Right renal pelvis (tissue), 4 donors: Measurements from ENCODE around the gene IKZF3. TPM values are rescaled to one million over a fixed set of nuclear protein-coding genes. Genes with fewer than 3 reads are reported as not detected.
"Not testable (repeated sequence)": the region's sequence is repeated elsewhere in the genome, so short reads cannot be mapped to it uniquely, and the experiment has no call there.

Experiments used
- DNase-seq, 4 donors: peaks; one replicate each; pipeline ENCODE4 v3.0.0-alpha.2; 2013; ENCODE audit warnings: low read depth in 4 of 4, low spot score in 3 of 4, missing footprints in 1 of 4
- polyA plus RNA-seq, 4 donors: library from polyadenylated mRNA; unstranded; fragments of 120-200 nt; gene quantifications; one replicate each; pipeline ENCODE4 v1.2.1, GENCODE V29; 2013; ENCODE audit not compliant: insufficient read length in 4 of 4

The IKZF3 gene
- polyA plus RNA-seq, 4 donors, result 0.17 to 0.30 (median 0.22) TPM

DNA sequence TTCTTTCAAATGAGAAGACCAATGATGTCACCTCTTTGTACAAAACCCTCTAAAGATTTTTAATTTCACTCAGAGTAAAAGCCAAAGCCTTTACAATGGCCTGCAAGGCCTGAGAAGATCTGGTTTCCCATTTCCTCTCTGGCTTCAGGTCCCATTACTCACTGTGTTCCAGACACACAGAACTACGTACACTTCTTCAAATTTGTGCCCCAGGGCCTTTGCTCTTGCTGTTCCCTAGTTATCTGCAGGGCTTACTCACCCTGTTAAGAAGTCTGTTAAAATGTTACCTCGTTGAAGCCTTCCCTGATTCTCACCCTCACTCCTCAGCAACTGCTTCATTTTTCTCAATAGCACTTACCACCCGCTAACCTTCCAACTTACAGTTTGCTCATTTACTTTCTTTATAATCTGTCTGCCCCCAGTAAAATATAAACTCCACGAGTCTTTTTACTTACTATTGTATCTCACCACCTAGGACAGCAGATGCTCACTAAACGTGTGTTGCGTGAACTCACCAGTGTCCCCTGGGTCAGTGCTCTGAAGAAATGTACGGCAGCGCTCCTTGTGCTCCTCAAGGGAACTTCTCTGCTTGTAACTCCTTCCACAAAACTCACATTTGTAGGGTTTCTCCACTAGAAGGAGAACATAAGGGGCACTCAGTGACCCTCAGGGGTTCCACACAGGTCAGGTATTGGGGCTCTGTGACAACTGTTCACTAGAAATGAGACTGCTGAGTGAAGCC lies 76.2 kb downstream of the IKZF3 start:
- DNase-seq, result no peak

DNA sequence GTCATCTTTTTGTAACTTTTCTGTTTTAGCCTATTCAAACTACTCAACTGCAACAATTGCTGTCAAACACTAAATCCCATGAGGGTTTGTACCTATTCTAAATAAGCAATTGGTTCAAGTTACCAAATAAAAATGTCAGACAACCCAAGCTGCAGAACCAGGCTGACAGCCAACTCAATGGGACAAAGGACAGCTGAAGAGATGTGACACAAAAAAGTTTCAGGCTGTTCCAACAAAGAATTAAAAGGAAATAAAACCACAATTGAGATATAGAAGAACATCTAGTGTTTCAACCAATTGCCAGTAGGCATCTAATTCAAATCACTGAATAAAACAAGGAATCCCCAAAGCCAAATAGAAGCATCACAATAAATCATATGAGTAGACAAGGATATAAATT lies 77.1 kb downstream of the IKZF3 start:
- DNase-seq, result no peak

DNA sequence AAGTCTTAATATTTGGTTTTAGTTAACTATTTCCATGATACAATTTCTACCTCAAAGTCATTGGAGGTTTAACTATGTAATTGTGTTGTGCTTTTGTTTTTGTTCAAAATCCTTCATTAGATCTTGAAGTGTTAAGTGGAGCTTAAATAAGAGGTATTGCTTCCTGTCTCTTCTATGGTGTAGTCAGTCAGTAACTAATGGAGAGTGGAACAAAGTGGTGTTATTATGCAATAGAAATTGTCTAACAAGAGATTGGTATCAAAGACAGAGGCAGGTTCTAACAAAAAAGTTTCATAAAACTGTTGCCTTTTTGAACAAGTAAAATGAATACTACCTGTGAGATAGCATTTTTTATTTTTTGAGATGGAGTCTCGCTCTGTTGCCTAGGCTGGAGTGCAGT lies 81.1 kb downstream of the IKZF3 start:
- no peak for DNase-seq

DNA sequence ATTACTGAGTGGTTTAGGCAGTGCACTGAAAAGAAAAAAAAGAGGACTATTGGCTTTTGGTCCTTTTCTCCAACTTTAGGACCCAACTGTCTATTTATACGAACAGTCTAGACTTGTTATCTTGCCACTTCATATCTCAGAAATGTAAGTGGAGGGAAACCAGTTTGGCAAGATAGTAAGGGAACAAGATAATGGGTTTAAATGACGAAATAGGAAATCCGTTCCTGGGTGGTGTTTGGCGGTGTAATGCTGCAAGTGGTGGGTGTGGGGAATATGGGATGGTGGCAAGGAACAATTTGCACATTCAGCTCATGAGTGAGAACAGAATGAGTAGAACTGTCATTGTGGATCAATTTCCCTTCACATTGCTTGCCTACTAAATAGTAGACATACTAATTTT lies 81.6 kb downstream of the IKZF3 start:
- no peak for DNase-seq

DNA sequence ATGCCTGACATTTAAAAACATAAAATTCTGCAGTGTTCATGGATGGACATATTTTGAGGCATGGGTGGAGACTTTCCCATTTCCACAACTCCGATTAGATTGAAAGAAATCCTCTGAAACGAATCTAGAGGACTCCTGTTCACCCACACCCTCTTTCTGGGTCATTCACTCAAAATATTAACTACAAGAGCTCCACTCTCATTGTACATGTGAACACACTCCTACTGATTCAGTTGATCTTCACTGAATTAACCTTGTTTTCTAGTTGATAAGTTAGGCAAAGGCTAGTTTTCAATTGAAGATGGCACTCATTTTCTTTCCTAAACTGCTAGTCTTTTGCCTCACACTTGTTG lies 82.3 kb downstream of the IKZF3 start:
- DNase-seq, result no peak

DNA sequence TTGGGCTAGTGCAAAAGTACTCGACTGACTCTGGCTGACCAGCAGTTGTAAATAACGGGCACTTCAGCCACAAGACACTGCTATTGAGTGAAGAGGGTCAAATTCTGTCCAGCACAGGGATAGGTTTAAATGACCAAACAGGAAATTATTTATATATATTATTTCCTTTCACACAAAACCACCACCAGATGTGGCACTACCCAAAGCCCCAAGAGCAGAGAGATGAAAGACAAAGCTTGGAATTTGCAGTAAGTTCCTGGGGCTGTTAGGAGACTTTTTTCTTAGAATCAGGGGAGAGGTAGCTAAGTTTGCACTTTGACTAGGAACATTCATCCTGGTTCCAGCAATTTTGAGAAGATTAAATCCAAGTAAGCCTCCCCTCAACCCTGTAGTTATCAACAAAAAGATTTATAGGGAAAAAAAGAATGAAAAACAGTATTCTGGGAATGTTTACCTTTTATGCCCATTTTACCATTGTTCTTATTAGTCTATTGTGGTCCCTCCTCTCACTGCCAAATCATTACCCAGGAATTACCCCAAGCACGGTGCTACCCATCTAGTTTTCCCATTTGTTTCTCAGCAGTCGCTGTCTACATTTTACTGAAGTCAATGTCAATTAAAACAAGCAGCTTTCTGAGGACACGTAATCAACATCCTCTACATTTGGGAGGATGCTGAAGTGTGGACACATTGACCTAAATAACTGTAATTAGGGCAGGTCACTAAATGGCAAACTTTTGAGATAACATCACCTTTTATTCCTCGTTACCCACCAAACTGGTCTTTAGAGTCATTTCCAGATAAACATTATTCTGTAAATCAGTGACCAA lies 82.9 kb downstream of the IKZF3 start:
- no peak for DNase-seq

DNA sequence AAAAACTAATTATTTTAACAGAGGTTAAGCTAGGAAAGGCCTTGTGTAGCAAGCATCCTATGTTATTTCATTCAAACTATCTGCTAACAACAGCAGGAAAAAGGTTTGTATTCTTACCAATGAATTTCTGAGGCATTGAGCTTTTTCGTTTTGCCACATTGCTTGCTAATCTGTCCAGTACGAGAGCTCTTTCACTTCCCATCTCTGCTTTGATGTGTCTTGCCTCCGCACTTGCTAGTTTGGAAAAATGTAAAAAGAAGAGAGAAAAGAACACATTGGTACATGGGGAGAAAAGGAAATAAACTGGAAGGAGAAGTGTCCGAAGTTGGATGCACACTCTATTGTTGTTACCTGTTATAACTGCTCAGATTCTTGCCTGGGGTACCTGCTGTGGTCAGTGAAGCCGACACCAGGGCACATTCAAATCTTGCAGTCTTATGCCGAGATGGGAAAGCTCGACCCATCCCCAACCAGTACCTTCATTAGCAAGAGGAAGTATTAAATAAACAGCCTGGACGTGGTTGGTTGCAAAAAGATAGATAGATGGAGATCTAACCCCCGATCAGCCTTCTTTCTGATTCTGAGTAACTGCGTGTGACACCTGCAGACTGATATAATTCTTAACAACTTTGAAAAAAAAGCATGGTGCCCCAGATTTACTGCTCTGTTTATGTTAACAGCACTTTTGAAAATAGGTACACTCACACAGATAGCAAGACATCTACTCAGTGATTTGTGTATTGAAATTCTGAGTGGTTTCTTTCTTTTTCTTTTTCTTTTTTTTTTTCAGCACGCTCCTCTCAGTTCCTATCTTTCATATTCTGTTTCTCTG lies 86.4 kb downstream of the IKZF3 start:
- DNase-seq, result no peak

DNA sequence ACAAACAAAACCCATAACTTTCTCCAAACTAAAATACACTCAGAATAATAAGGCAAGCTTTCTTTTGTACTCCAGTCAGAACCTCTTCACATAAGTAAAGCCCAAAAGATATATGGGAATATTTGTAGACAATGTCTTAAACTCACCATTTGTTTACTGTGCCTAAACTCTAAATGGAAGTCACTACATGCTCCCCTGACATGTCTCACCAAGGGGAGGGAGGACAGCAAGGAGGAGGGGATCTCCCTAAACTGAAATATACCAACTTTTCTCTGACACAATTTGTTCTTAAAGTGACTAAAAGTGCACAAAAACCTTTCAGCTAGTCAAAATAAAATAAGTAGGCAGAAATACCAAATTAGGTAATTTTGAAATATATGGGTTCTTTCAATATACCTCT lies 87.9 kb downstream of the IKZF3 start:
- DNase-seq, result no peak

DNA sequence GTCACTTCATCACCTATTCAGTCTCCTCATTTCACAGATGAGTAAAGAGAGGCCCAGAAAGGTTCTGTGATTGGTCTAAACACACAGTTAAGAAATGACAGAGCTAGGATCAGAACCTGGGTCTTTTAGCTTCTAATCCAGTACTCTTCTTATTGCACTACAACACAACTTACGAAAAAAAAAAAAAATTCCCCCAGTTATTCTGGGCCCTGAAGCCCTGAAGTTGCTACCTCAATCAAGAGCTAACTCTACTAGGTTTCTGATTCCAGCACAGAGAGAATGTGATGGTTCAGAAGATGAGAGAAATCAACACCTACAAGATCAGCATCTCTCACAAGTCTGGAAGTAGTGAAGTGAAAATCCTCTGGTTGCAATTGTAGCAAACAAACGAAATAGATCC lies 89.1 kb downstream of the IKZF3 start:
- DNase-seq, result no peak

DNA sequence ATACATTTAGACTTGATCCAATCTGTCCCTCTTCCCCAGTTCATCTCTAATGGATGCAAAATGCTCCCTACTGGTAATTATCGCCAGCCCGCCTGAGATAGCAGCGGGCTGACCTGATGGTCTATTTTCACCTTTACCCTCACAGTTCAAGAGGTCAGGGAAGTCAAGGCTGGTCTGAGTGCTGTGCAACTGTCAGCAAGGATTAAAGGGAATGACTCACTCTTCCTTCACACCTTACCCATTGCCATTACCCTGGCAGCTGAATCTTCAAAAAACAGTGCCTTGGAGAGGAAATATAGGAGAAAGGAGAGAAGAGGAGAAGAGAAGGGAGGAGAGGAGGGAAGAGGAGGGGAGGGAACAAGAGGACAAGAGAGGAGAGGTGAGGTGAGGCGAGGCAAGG lies 90.1 kb downstream of the IKZF3 start:
- no peak for DNase-seq

DNA sequence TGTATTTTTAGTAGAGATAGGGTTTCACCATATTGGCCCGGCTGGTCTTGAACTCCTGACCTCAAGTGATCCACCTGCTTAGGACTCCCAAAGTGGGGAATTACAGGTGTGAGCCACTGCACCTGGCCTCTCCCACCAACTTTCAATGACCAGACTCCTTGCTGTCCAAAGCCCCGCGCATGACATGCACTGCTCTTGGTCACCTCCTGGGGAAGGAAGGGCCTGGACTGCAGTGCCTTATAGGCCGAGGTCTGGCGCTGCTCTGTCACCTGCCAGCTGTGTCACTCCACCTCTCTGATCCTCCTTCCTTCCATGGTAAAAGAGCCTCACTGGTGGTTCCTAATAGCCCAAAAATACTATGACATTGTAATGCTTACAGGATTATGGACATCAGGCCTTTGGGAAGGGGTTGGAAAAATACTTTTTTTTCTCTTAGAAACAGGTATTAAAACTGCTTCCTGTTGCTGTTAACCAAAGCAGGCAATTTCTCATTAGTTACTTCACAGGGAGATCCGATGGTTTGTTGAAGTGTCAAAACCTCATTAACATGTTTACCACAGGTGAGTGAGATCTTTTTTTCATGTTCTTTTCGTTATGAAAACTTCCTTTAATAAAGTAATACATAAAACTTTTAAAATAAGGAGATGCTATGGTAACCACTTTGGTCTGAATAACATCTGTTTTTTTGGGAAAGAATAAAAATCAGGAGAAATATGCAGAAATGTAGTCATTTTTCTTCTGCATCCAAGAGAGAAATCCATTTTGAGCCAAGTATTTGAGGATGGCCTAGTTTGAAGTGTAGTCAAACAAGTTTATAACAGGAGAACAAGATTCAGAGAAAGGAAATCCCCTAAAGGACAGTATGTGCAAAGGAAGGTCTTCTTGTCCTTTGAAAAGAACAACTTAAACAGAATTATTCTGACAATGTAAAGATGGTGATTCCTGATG lies 90.9 kb downstream of the IKZF3 start:
- DNase-seq, result no peak

DNA sequence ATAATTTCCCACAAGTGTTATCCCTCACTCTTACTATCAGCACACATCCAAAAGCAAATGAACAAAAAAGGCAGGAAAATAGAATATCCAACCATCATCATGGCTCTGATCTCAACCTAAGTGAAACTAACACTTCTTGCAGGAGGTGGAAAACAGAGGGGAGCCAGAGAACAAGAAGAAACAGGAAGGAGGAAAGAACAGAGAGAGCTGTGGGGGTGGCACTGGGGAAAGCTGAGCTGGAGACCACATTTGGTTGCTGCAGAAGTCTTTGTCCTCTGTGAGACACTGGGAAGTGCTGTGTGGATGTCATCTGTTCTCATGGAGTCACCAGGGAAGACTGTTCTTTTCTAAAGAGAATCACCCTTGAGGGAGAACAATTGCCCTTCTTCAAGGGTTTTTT lies 91.7 kb downstream of the IKZF3 start:
- no peak for DNase-seq

DNA sequence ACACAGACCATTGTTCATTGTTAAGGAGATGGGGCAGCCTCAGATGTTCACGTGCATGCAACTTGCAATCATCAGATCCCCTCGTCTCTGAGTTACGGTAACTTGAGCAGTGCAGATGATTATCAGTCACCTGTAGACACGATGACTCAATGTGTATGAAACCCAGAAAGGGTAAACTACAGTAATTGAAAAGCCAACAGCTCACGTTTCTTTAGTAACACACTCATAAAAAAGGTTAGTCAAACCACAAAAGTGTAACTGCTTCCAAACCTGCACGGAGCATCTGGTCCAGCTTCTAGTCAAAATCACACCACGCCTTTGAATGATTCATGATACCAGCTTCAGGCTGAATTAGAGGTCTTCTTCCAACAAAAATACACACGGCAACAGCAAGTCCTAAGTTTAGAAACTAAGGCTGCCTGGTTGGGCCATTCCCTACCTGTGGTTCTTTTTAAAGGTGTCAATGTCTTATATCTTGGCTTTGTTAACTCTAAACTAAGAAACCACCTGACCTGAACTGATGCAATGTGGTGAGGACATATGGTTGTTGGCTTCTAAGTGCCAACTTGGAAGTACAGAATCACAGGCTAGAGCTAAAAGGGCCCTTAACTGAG lies 94.0 kb downstream of the IKZF3 start:
- DNase-seq, result no peak

DNA sequence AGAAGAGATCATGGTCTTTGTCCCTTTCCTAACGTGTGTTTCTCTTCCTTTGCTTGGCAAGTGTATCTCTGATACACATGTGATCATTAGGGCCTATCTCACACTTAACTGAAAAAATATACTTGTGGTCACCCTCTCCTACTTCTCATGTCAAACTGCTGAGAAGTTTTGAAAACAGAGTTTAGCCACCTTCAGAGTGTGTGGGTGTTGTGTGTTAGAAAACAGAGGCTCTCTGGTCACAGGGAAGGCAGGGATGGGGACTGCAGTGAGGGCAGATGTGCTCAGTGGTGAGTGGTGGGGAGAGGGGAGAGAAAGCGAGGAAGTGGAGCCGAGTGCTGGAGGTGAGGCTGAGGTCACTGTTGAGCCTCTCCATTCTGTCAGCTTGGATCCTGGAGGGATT lies 97.0 kb downstream of the IKZF3 start:
- no peak for DNase-seq

DNA sequence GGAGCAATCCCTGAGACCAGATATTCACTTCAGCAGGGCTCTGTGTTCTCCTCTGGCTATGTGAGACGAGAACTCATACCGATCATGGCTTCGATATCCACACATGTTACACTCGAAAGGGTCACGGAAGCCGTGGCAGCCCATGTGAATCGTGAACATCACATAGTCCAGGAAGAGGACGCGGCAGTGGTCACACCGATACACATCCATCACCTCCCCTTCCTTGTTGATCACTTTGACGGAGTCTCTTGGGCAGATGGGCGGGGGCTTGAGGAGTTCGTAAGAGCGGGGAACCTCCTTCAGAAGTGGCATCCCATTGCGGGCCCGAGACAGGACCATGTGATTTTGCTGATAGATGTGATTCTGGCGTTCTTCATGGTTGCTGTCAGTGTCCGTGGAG lies 98.3 kb downstream of the IKZF3 start:
- no peak for DNase-seq

DNA sequence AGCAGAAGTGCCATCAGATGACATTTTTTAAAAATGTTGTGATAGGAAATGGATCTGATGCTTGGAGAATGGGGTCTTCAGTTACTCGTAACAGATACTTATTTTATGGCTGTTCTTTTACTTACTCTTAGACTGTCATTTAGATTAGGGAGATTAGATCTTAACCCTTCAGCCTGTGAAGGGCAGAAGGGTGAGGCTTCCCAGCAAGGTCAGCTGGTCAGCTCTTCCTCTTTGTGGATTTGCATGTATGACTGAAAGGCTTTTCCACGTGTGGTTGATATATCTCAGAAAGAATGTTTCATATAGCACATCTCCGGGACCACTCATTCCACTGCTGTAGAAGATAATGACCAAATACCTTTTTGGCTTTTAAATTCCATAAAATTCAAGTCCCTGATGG lies 98.9 kb downstream of the IKZF3 start:
- DNase-seq, result no peak

DNA sequence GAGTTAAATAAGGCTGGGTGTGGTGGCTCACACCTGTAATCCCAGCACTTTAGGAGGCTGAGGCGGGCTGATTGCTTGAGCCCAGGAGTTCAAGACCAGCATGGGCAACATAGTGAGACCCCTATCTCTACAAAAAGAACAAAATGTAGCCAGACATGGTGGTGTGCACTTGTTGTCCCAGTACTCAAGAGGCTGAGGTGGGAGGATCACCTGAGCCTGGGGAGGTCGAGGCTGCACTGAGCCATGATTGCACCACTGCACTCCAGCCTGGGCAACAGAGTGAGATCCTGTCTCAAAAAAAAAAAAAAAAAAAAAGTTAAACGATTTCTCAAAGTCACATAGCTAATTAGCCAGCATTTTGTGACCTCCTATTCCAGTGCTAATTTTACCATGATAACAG lies 99.9 kb downstream of the IKZF3 start:
- DNase-seq, result not testable (repeated sequence)

DNA sequence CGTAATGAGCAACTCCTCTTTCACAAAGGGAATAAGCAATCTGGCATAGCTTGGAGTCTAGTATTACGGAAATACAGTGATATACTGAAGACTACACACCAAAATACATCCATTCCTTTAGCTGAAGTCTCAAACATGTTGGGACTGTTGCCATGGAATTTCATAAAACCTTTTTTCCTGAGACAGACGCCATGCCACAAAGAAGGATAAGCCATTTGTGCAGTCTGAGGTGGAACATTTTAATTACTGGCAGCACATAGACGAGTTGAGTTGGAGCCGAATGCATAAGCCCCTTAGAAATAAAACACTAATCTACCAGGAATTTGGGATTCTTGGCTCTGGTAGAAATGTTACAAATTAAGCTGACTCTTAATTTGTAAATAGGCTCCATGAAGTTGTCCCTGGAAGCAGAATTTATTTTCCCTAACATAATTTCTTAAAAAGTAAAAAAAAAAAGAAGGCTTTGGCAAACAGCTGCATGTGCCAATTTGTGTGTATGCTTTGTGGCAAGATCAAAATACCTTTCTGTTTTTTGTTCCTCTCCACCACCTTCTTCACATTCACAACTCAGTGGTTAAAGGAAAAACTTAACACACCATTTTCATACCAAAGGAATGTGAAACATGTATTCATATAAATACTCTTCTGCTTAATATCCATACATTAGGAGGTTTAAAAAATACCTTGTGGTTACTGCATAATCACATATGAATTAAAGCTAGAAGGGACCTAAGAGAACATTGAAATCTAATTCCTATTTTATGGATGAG lies 100.9 kb downstream of the IKZF3 start:
- no peak for DNase-seq

DNA sequence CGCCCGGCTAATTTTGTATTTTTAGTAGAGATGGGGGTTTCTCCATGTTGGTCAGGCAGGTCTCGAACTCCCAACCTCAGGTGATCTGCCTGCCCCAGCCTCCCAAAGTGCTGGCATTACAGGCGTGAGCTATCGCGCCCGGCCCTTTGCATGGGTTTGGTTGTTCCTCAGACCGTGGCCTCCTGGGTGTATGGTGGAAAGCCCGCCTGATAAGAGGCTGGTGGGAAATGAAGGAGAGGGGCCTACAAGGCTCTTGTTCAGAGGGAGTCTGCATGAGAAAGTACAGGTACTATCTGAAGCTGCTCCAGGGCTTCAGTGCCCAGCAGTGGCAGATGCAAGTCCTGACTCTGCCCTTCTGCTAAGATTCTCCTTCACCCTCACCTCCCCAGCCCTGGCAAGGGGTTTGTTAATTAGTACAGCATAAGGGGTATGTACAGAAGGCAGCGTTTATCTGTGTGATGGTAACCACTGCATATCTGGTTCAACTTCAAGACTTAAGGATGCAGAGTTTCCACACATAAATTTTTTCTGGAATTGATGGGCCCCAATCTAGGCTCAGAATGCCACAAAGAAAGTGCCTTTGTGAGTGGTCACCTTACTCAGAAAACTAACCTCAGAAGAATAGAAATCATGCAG lies 102.1 kb downstream of the IKZF3 start:
- DNase-seq, result no peak
